MM.1S (cell line): ENCODE results near the gene FBLIM1.

Experiments used
- DNase-seq: peaks from one replicate; pipeline ENCODE4 v3.0.0-alpha.2; 2015
- H2AFZ ChIP-seq: fragments of 300-600 bp; sonication (generic); 2 replicates; pipeline ENCODE4 v1.6.0; 2016; ENCODE audit warnings: antibody characterized with exemption, low read length
- H3F3A ChIP-seq: fragments of 300-600 bp; sonication (generic); 2 replicates; pipeline ENCODE4 v1.6.1; 2016; ENCODE audit warnings: mild to moderate bottlenecking, antibody characterized with exemption, low read length, moderate library complexity, mixed read lengths; ENCODE audit not compliant: insufficient read depth
- H3K27ac ChIP-seq: fragments of 300-600 bp; sonication (generic); 2 replicates; pipeline ENCODE4 v1.5.1; 2016; ENCODE audit warnings: mild to moderate bottlenecking, low read length
- H3K27me3 ChIP-seq: fragments of 300-600 bp; sonication (generic); replicated peaks from 2 replicates; pipeline ENCODE4 v1.6.0; 2016; ENCODE audit warnings: low read length; ENCODE audit not compliant: insufficient read depth
- H3K36me3 ChIP-seq: fragments of 300-600 bp; sonication (generic); replicated peaks from 2 replicates; pipeline ENCODE4 v1.6.1; 2016; ENCODE audit warnings: mild to moderate bottlenecking, low read length, mixed read lengths; ENCODE audit not compliant: insufficient read depth
- H3K4me1 ChIP-seq: fragments of 300-600 bp; sonication (generic); 2 replicates; pipeline ENCODE4 v1.6.1; 2016; ENCODE audit warnings: low read length, mixed read lengths
- H3K4me2 ChIP-seq: fragments of 300-600 bp; sonication (generic); 2 replicates; pipeline ENCODE4 v1.6.0; 2016; ENCODE audit warnings: low read depth, low read length
- H3K4me3 ChIP-seq: fragments of 300-600 bp; sonication (generic); 2 replicates; pipeline ENCODE4 v1.5.1; 2016; ENCODE audit warnings: low read length, mixed read lengths
- H3K79me2 ChIP-seq: fragments of 300-600 bp; sonication (generic); 2 replicates; pipeline ENCODE4 v1.6.1; 2016; ENCODE audit warnings: mixed run types, low read length, mixed read lengths
- H3K9ac ChIP-seq: fragments of 300-600 bp; sonication (generic); 2 replicates; pipeline ENCODE4 v1.6.1; 2016; ENCODE audit warnings: low read length, mixed read lengths
- H3K9me2 ChIP-seq: fragments of 300-600 bp; sonication (generic); replicated peaks from 2 replicates; pipeline ENCODE4 v1.6.1; 2016; ENCODE audit warnings: mild to moderate bottlenecking, low read length, mixed read lengths; ENCODE audit not compliant: insufficient read depth
- H3K9me3 ChIP-seq: fragments of 300-600 bp; sonication (generic); replicated peaks from 2 replicates; pipeline ENCODE4 v1.6.1; 2016; ENCODE audit warnings: mild to moderate bottlenecking, low read length, mixed read lengths; ENCODE audit not compliant: insufficient read depth
- H4K20me1 ChIP-seq: fragments of 300-600 bp; sonication (generic); 2 replicates; pipeline ENCODE4 v1.6.1; 2016; ENCODE audit warnings: mild to moderate bottlenecking, low read length, moderate library complexity, mixed read lengths; ENCODE audit not compliant: insufficient read depth
- EZH2 ChIP-seq: fragments of 300-600 bp; sonication (generic); optimal IDR thresholded peaks from 2 replicates; pipeline ENCODE3; 2017; ENCODE audit warnings: low read depth, mild to moderate bottlenecking, antibody characterized with exemption, low read length, mixed read lengths
- EZH2phosphoT487 ChIP-seq: fragments of 300-600 bp; sonication (generic); IDR thresholded peaks from 2 replicates; pipeline ENCODE4 v1.6.1; 2018; ENCODE audit warnings: antibody characterized with exemption, low read length
- TF ChIP-seq, protein P1 (sequence below): fragments of 300-600 bp; sonication (generic); IDR thresholded peaks from 2 replicates; pipeline ENCODE4 v1.5.1; 2016; ENCODE audit warnings: antibody characterized with exemption, low read length, mixed read lengths

Gene FBLIM1

DNA sequence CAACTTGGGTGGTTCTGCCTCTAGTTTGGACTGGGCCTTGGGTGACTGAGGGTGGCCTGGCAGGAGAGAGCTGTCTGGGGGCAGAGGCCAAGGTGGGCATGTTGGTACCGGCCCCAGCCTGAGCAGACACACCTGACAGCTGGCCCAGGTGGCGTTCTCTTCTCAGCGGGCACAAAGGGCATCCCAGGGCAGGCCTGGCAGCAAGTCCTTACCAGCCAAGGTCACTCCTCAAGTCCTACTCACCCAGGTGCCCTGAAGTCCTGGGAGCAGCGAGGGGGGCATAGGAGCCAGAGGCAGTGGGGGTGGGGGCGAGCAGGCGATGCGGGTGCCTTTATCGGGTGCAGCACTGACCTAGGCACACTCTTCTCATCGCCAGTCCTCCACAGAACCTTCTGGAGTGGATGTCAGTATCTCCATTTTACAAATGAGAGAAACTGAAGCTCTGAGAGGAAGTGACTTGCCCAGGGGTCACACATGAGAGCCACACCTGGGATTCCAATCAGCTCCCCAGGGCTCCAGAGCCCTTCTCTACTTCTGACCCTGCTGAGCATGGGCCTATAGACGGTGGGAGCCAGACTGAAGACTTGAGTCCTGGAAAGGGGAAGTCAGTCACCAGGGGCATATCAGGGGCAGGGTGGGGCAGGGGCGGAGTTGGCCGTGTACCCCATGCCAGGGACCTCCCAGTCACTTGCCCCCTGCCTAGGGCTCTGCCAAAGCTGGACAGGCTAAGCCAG lies 23.1 kb upstream of the FBLIM1 start:
- no peaks in the 10 kb centered on the region for H3K4me1 ChIP-seq
- H3K27ac ChIP-seq: no peak overlapping the region
- no peak overlapping the region for H2AFZ ChIP-seq
- TF ChIP-seq, protein P1, sequence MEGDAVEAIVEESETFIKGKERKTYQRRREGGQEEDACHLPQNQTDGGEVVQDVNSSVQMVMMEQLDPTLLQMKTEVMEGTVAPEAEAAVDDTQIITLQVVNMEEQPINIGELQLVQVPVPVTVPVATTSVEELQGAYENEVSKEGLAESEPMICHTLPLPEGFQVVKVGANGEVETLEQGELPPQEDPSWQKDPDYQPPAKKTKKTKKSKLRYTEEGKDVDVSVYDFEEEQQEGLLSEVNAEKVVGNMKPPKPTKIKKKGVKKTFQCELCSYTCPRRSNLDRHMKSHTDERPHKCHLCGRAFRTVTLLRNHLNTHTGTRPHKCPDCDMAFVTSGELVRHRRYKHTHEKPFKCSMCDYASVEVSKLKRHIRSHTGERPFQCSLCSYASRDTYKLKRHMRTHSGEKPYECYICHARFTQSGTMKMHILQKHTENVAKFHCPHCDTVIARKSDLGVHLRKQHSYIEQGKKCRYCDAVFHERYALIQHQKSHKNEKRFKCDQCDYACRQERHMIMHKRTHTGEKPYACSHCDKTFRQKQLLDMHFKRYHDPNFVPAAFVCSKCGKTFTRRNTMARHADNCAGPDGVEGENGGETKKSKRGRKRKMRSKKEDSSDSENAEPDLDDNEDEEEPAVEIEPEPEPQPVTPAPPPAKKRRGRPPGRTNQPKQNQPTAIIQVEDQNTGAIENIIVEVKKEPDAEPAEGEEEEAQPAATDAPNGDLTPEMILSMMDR: no peak
- TF ChIP-seq EZH2 (no peak), EZH2phosphoT487 (no peak)
- H3K9me2 ChIP-seq: no peaks in the 10 kb centered on the region
- H3K27me3 ChIP-seq: no peaks in the 10 kb centered on the region
- no peaks in the 10 kb centered on the region for H3F3A ChIP-seq
- H3K9ac ChIP-seq: no peak overlapping the region
- H3K4me2 ChIP-seq: no peak overlapping the region
- H3K36me3 ChIP-seq: no peaks in the 10 kb centered on the region
- H3K4me3 ChIP-seq: no peak overlapping the region
- no peaks in the 10 kb centered on the region for H4K20me1 ChIP-seq
- DNase-seq: no peak
- no peaks in the 10 kb centered on the region for H3K9me3 ChIP-seq
- no peaks in the 10 kb centered on the region for H3K79me2 ChIP-seq

DNA sequence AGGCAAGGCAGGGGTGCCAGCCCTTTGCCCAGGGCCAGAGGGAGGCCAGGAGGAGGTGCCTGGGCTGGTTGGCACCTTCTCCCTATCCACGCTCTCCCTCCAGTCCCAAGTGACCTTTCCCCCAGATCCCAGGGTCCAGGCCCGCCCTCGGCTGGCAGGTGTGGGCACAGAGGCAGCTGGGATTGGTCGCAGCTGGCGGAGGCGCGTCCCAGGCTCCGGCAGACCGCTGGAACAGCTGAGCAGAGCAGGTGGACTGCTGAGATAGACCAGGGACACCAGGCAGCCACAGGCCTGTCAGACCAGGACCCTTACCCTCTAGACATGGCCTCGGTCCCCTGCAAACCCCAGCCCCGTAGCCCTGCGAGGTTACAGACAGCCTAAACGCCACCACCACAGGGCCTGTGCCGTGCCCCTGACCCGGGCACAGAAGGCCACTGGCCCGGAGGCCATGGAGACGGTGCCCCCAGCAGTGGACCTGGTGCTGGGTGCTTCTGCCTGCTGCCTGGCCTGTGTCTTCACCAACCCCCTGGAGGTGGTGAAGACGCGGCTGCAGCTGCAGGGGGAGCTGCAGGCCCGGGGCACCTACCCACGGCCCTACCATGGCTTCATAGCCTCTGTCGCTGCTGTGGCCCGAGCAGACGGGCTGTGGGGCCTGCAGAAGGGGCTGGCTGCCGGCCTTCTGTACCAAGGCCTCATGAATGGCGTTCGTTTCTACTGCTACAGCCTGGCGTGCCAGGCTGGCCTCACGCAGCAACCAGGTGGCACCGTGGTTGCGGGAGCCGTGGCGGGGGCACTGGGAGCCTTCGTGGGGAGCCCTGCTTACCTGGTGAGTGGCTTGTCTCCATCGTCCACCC lies 22.3 kb upstream of the FBLIM1 start, which contains the start of gene SLC25A34:
TSS of gene SLC25A34 (plus strand) at position 221 of the 854 bp plus-strand sequence. CDS start at position 449, 228 bp downstream.
- no peak for DNase-seq
- no peak within 1 kb of the TSS for H3K27ac ChIP-seq
- H3K4me1 ChIP-seq: no peaks in the 10 kb centered on the region
- no peaks in the 10 kb centered on the region for H3K27me3 ChIP-seq
- H4K20me1 ChIP-seq: no peaks in the 10 kb centered on the region
- no peak within 1 kb of the TSS for H3K9ac ChIP-seq
- no peaks in the 10 kb centered on the region for H3K79me2 ChIP-seq
- no peaks in the 10 kb centered on the region for H3K9me3 ChIP-seq
- TF ChIP-seq EZH2 (no peak), EZH2phosphoT487 (no peak)
- TF ChIP-seq, protein P1: no peak
- no peaks in the 10 kb centered on the region for H3F3A ChIP-seq
- H3K36me3 ChIP-seq: no peaks in the 10 kb centered on the region
- H3K4me3 ChIP-seq: no peak within 1 kb of the TSS
- no peak within 1 kb of the TSS for H2AFZ ChIP-seq
- no peak within 1 kb of the TSS for H3K4me2 ChIP-seq
- H3K9me2 ChIP-seq: no peaks in the 10 kb centered on the region

DNA sequence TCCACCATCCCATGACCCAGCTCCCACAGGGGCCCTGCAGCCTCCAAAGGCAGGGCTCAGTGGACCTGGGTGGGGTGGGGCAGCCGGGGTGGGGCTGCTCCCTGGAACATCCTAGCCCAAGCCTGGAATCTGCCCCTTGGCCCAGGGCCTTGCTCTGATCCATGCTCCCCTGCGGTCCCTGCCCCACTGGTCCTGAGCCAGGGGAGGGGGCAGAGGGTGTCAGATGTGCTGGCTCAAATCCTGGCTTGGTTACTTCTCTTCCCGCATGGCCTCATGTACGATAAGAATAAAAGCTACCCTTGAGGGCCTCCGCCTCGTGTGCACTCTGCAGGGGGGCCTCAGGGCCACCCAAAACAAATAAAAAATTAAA lies 21.7 kb upstream of the FBLIM1 start:
- TF ChIP-seq EZH2 (no peak), EZH2phosphoT487 (no peak)
- TF ChIP-seq, protein P1: no peak
- Histone ChIP-seq H3K79me2 (no peaks in the 10 kb centered on the region), H3K9me2 (no peaks in the 10 kb centered on the region), H4K20me1 (no peaks in the 10 kb centered on the region), H3K4me3 (no peak overlapping the region), H3K36me3 (no peaks in the 10 kb centered on the region), H3K9ac (no peak overlapping the region), H2AFZ (no peak overlapping the region), H3K27me3 (no peaks in the 10 kb centered on the region), H3K27ac (no peak overlapping the region), H3K4me2 (no peak overlapping the region), H3K4me1 (no peaks in the 10 kb centered on the region), H3K9me3 (no peaks in the 10 kb centered on the region), H3F3A (no peaks in the 10 kb centered on the region)
- no peak for DNase-seq
